Parathyroid adenoma (tissue), 2 donors: ENCODE measurements around the gene SHANK1.

Source experiments
- H2AFZ ChIP-seq: fragments of 300-600 bp; sonication (generic); one replicate; pipeline ENCODE4 v1.7.0; 2017; ENCODE audit warnings: antibody characterized with exemption, mild to moderate bottlenecking
- H3K27ac ChIP-seq: fragments of 300-600 bp; sonication (generic); one replicate; pipeline ENCODE4 v1.7.0; 2017
- H3K27me3 ChIP-seq: fragments of 300-600 bp; sonication (generic); one replicate; pipeline ENCODE4 v1.7.0; 2017; ENCODE audit warnings: low read length; ENCODE audit not compliant: control insufficient read depth, insufficient read depth
- H3K36me3 ChIP-seq: fragments of 300-600 bp; sonication (generic); one replicate; pipeline ENCODE4 v1.7.0; 2017; ENCODE audit warnings: low read length; ENCODE audit not compliant: control insufficient read depth, insufficient read depth
- H3K4me1 ChIP-seq: fragments of 300-600 bp; sonication (generic); one replicate; pipeline ENCODE4 v1.7.0; 2017; ENCODE audit warnings: control low read depth
- H3K4me2 ChIP-seq: fragments of 300-600 bp; sonication (generic); one replicate; pipeline ENCODE4 v1.7.0; 2017; ENCODE audit warnings: low read length
- H3K4me3 ChIP-seq: fragments of 300-600 bp; sonication (generic); one replicate; pipeline ENCODE4 v1.7.0; 2017; ENCODE audit warnings: low read depth, low read length
- H3K79me2 ChIP-seq: fragments of 300-600 bp; sonication (generic); one replicate; pipeline ENCODE4 v1.7.0; 2017; ENCODE audit warnings: control low read depth
- H3K9ac ChIP-seq: fragments of 300-600 bp; sonication (generic); one replicate; pipeline ENCODE4 v1.7.0; 2017; ENCODE audit warnings: mild to moderate bottlenecking
- H3K9me3 ChIP-seq: fragments of 300-600 bp; sonication (generic); one replicate; pipeline ENCODE4 v1.7.0; 2017; ENCODE audit warnings: low read length; ENCODE audit not compliant: control insufficient read depth
- TF ChIP-seq, protein P1 (sequence below): fragments of 300-600 bp; sonication (generic); IDR thresholded peaks from one replicate; pipeline ENCODE4 v1.7.0; 2017; ENCODE audit warnings: antibody characterized with exemption, mild to moderate bottlenecking
- donor health status: primary hyperparathyroidism.

SHANK1 gene

GRCh38 chr19:50636317-50637085 lies 83.1 kb downstream of the SHANK1 start:
- no peak overlapping the region for H2AFZ ChIP-seq
- no peaks in the 10 kb centered on the region for H3K79me2 ChIP-seq
- no peaks in the 10 kb centered on the region for H3K27me3 ChIP-seq
- H3K9me3 ChIP-seq = no peaks in the 10 kb centered on the region
- TF ChIP-seq, protein P1, sequence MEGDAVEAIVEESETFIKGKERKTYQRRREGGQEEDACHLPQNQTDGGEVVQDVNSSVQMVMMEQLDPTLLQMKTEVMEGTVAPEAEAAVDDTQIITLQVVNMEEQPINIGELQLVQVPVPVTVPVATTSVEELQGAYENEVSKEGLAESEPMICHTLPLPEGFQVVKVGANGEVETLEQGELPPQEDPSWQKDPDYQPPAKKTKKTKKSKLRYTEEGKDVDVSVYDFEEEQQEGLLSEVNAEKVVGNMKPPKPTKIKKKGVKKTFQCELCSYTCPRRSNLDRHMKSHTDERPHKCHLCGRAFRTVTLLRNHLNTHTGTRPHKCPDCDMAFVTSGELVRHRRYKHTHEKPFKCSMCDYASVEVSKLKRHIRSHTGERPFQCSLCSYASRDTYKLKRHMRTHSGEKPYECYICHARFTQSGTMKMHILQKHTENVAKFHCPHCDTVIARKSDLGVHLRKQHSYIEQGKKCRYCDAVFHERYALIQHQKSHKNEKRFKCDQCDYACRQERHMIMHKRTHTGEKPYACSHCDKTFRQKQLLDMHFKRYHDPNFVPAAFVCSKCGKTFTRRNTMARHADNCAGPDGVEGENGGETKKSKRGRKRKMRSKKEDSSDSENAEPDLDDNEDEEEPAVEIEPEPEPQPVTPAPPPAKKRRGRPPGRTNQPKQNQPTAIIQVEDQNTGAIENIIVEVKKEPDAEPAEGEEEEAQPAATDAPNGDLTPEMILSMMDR = no peak
- H3K9ac ChIP-seq = no peak overlapping the region
- no peak overlapping the region for H3K4me3 ChIP-seq
- no peak overlapping the region for H3K4me2 ChIP-seq
- no peak overlapping the region for H3K27ac ChIP-seq
- H3K4me1 ChIP-seq = no peaks in the 10 kb centered on the region
- no peaks in the 10 kb centered on the region for H3K36me3 ChIP-seq

DNA sequence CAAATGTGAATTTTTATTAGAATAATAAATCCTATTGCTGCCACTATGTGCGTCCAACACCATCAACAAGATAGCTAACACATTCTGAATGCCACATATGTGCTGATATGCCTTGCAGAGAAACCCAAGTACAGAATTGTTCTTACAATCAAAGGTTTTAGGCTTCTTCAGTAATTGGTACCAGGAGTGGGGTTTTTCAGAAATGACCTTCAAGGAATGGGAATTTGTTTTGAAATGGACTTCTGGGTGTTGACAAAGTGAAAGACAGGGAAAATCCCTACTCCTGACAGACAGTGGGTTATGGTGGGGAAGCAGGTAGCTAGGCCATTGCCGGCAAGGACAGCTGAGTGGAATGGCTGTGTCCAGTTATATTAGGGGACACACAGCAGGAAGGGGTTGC lies 85.6 kb downstream of the SHANK1 start:
- Histone ChIP-seq H3K36me3 (no peaks in the 10 kb centered on the region), H3K4me3 (no peak overlapping the region), H3K79me2 (no peaks in the 10 kb centered on the region), H3K27ac (no peak overlapping the region), H3K4me2 (no peak overlapping the region), H3K4me1 (no peaks in the 10 kb centered on the region), H3K9me3 (no peaks in the 10 kb centered on the region), H3K27me3 (no peaks in the 10 kb centered on the region), H3K9ac (no peak overlapping the region), H2AFZ (no peak overlapping the region)
- TF ChIP-seq, protein P1 = no peak

DNA sequence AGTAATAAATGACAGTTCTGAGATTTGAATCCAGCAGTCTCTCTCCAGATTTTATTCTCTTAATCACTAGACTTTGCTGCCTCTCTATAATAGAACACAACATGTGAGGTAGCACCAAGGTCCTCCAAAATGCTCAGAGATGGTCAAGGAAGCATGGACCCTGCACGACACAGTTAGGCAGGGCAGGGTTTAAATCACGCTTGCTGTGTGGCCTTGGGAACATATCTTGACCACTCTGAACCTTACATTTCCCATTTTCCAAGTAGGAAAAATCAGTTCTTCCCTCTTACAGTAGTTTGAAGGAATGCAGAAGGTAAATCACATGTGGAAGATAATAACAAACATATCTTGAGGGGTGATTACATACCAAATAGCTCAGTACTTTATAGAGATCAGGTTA lies 86.2 kb downstream of the SHANK1 start:
- Histone ChIP-seq H3K27ac (no peak overlapping the region), H2AFZ (no peak overlapping the region), H3K9ac (no peak overlapping the region), H3K36me3 (no peaks in the 10 kb centered on the region), H3K79me2 (no peaks in the 10 kb centered on the region), H3K4me2 (no peak overlapping the region), H3K4me1 (no peaks in the 10 kb centered on the region), H3K27me3 (no peaks in the 10 kb centered on the region), H3K4me3 (no peak overlapping the region), H3K9me3 (no peaks in the 10 kb centered on the region)
- TF ChIP-seq, protein P1 = no peak

GRCh38 chr19:50632151-50632835 lies 87.3 kb downstream of the SHANK1 start:
- Histone ChIP-seq H3K4me3 (no peak overlapping the region), H3K27ac (no peak overlapping the region), H3K4me2 (no peak overlapping the region), H3K4me1 (no peaks in the 10 kb centered on the region), H3K36me3 (no peaks in the 10 kb centered on the region), H3K79me2 (no peaks in the 10 kb centered on the region), H3K27me3 (no peaks in the 10 kb centered on the region), H2AFZ (no peak overlapping the region), H3K9ac (no peak overlapping the region), H3K9me3 (no peaks in the 10 kb centered on the region)
- TF ChIP-seq, protein P1 = no peak
